NCI-H510A treated with DMSO at 0.1 percent for 48 hours (cell line): ENCODE measurements around the gene CDKN1C.

Experiments
- DNase-seq: peaks from one replicate; lab custom pipeline; 2025; lab: John Stamatoyannopoulos, UW

The CDKN1C gene

GRCh38 chr11:2923446-2924375 lies 38.1 kb upstream of the CDKN1C start:
- DNase-seq: no peak

DNA sequence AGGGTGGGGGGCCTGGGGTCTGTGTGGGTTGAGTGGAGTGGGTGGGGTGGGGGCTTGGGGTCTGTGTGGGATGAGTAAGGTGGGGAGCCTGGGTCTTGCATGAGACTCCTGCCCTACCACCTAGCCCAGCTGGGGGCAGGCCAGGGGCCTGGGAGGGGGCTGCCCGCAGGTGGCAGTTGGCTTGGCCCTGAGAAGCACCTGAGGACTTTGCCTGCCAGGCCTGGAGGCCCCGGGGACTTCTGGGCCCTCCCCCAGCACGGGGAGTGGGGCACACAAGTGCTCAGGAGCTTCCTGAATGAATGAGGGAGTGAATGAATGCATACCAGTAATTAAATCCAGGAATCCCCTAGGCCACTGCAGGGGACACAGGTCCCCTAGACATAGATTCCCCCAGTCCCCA lies 37.1 kb upstream of the CDKN1C start:
- no peak for DNase-seq

GRCh38 chr11:2921742-2922493 lies 36.3 kb upstream of the CDKN1C start:
- DNase-seq: no peak

- DNase-seq: no peak
These were observed 35.7 kb upstream of the CDKN1C start for GRCh38 chr11:2921261-2921660.

- DNase-seq: no peak
These were observed 34.8 kb upstream of the CDKN1C start for GRCh38 chr11:2920343-2920742.

DNA sequence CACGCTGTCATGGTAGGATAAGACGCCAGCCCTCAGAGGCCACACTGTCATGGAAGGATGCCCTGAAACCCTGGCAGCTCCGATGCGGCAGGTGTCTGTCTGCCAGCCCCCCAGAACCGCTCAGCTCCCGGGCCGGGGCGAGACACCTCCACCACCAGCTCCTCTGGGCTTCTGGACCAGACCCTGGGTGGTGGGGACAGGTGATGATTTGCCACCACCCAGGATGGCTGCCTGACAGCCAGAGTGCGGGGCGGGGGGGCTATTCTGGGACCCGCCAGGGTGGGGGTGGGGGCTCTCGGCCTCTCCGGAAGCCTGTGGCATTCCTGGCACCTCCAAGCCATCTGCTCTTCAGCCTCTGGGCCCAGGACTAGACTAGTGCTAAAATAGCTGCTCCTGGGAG lies 34.3 kb upstream of the CDKN1C start:
- DNase-seq: no peak

DNA sequence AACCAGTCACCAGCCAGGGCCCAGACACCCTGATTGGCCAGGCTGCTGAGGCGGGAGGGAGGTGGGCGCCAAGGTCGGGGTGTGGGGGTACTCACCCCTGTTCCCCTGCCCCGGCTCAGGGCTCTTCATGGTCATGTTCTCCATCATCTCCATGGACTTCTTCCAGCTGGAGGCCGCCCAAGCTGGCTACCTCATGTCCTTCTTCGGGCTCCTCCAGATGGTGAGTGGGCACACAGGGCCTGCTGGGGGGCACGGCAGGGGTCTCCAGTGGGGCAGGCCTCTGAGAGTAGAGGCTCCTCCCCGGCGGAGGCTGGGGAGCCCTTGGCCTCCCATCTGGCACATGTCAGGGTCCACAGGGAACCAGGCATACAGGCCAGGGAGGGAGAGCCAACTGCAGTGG lies 33.6 kb upstream of the CDKN1C start:
- no peak for DNase-seq

- no peak for DNase-seq
These were observed 32.4 kb upstream of the CDKN1C start for GRCh38 chr11:2917842-2918490.

GRCh38 chr11:2916892-2917645 lies 31.5 kb upstream of the CDKN1C start:
- DNase-seq: no peak

DNA sequence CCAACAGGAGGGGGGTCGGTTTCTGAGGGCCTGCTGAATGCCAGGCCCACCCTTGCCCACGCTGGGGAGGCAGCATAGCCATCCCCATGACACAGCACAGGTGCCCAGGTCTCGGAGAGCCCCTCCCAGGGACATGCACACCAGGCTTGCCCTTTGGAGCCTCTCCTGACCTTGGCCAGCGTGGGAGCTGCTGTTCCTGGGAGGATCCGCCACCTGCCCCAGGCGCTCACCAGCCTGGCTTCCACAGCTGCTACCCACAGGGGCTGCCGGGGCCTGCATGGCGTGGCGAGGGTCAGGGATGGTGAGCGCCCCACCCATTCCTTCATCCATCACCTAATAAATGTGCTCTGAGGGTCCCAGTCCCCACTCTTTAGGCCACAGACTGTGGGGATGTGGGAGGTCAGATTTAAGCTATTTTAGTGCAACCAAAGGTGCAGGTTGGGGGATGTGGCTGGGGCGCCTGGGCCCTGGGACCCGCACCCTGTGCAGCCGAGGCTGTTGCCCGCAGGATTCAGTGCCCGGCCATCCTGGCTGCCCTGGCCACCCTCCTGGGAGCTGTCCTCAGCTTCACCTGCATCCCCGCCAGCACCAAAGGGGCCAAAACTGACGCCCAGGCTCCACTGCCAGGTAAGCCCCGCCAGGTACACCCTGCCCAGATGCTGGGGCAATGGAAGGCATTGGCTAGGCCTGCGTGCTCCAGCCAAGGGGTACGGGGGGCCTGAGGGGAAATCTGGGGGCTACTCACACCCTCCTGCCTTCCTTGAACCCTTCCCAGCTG lies 30.7 kb upstream of the CDKN1C start:
- no peak for DNase-seq

GRCh38 chr11:2915473-2915872 lies 29.9 kb upstream of the CDKN1C start:
- DNase-seq: no peak

DNA sequence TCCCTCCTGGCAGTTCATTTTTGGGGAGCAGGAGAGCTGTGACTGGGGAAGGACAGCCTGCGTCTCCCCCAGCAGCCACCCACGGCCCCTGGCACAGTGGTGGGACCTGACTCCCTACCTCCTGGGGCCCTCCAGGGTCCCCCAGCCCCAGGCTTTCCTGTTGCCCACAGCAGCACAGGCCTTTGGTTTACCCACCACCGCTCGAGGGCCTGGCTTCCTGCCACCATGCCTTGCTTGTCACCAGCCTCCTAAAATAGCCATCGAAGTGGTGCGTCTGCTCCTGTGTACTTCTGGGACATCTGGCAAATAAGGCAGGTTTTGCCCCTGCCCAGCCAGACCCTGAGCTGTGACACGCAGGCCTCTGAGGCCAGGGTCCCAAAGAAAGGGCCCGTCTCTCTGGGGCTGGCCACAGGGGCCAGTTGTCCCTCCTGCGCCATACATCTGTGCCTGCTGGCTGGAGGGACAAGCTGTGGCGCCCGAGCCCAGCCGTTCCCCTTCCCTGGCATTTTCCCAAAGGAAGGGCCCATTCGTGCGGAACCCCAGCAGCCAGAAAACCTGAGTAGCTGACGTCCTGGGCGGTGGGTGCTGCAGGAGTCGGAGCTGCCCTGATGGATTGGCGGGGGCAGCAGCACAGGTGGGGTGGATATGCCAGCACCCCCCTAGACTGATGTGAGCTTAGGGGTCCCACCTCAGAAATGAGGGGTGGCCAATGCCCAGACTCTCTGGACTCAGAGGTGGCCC lies 29.1 kb upstream of the CDKN1C start:
- no peak for DNase-seq

DNA sequence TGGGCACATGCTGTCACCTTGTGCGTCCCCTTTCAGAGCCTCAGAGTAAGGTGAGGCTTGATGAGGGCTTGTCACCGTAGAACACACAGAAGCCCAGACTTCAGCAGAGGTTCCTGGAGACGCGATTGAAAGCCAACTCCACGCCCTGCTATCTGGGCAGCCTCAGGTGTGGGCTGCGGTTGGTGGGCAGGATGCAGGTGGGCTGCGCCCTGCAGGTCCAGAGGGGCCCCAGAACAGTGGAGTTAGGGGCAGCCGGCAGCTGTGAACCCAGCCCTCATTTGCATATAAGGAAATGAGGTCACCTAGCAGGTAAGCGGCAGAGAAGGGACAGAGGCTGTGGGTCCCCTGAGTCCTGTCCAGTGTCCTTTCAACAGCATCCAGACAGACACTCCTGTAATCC lies 28.2 kb upstream of the CDKN1C start:
- no peak for DNase-seq

DNA sequence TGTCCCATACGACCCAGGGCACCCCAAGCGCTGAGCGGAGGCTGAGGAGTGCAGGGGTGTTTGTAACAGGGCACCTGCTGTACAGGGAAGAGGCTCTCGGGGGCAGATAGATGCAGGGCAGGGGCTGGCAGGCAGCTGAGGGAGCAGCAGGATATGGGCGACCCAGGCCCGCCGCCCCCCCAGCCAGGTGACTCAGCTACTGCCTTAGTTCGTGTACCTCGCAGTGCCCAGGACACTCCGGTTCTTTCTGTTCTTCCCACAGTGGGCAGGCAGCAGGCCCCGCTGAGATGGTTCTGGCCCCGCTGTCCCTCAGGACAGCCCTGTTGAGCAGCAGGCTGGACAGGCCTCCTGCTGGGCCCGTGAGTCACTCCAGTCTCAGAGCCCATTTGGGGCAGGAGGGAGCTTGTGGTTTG lies 27.4 kb upstream of the CDKN1C start:
- DNase-seq: no peak

GRCh38 chr11:2912498-2912897 lies 26.9 kb upstream of the CDKN1C start:
- no peak for DNase-seq

- DNase-seq: no peak
These were observed 26.3 kb upstream of the CDKN1C start for GRCh38 chr11:2911785-2912391.

GRCh38 chr11:2911088-2911784 lies 25.7 kb upstream of the CDKN1C start:
- DNase-seq: no peak

DNA sequence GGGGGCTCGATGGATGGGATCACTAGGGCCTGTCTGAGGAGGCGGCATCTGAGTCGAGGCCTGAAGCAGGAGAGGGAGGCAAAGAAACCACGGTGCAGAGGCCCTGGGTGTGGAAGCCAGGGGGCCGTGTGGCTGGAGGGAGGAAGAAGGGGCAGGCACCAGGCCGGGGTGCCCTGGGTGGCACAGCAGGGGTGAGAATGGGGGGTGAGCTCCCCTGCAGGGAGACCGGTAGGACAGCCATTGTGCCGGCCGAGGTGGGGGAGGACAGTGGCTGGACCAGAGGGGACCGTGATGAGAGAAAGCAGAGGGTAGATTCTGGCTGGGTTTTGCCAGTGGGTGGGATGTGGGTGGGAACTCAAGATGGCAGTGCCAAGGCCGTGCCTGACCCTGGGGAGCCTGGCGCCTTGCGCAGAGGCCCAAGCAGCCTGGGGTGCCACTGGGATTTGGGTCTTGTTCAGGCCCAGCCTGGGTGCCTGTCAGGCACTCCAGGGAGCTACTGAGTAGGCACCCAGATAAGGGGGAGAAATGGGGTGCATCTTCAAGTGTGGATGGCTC lies 24.9 kb upstream of the CDKN1C start:
- no peak for DNase-seq
